Trophoblast cell (in vitro differentiated cells and primary cell): ENCODE measurements around the gene WDFY1.

Experiments
- DNase-seq, 2 donors: peaks; one replicate each; pipeline ENCODE4 v3.0.0-alpha.2; 2016
- H2AFZ ChIP-seq: 2 replicates; pipeline ENCODE4 v1.6.1; 2013; ENCODE audit warnings: low read length, moderate library complexity, mild to moderate bottlenecking; ENCODE audit not compliant: insufficient read depth, poor library complexity
- H2AK5ac ChIP-seq: 2 replicates; pipeline ENCODE4 v1.6.1; 2013; ENCODE audit warnings: mild to moderate bottlenecking, low read length
- H2BK120ac ChIP-seq: 2 replicates; pipeline ENCODE4 v1.6.1; 2013; ENCODE audit warnings: low read length, mild to moderate bottlenecking, moderate library complexity; ENCODE audit not compliant: insufficient read depth, poor library complexity
- H2BK12ac ChIP-seq: 2 replicates; pipeline ENCODE4 v1.6.1; 2013; ENCODE audit warnings: mild to moderate bottlenecking, low read length, moderate library complexity
- H2BK5ac ChIP-seq: 2 replicates; pipeline ENCODE4 v1.6.1; 2013; ENCODE audit warnings: low read length, low read depth, moderate library complexity, mild to moderate bottlenecking; ENCODE audit not compliant: poor library complexity
- H3K14ac ChIP-seq: 2 replicates; pipeline ENCODE4 v1.6.1; 2013; ENCODE audit warnings: mild to moderate bottlenecking, low read length
- H3K18ac ChIP-seq: 2 replicates; pipeline ENCODE4 v1.6.1; 2013; ENCODE audit warnings: mild to moderate bottlenecking, low read length
- H3K23ac ChIP-seq: 2 replicates; pipeline ENCODE4 v1.6.1; 2013; ENCODE audit warnings: low read length
- H3K27ac ChIP-seq: 2 replicates; pipeline ENCODE4 v1.5.1; 2013; ENCODE audit warnings: low read depth, mild to moderate bottlenecking, inconsistent platforms, low read length, moderate library complexity
- H3K27me3 ChIP-seq: 2 replicates; pipeline ENCODE4 v1.6.1; 2013; ENCODE audit warnings: inconsistent platforms, mild to moderate bottlenecking, low read length, moderate library complexity; ENCODE audit not compliant: insufficient read depth
- H3K36me3 ChIP-seq, 2 experiments: 1 replicate in 1 of 2; 2 replicates in 1 of 2; pipeline ENCODE4 v1.6.1; 2013; ENCODE audit warnings: low read length in 2 of 2, mild to moderate bottlenecking in 2 of 2, moderate library complexity in 1 of 2; ENCODE audit not compliant: insufficient read depth in 2 of 2, control insufficient read depth in 1 of 2
- H3K4ac ChIP-seq: 2 replicates; pipeline ENCODE4 v1.6.1; 2013; ENCODE audit warnings: low read depth, mild to moderate bottlenecking, low read length, moderate library complexity
- H3K4me1 ChIP-seq, 2 experiments: 1 replicate in 1 of 2; 2 replicates in 1 of 2; pipeline ENCODE4 v1.6.1; 2013; ENCODE audit warnings: low read length in 2 of 2, mild to moderate bottlenecking in 2 of 2, moderate library complexity in 1 of 2; ENCODE audit not compliant: insufficient read depth in 2 of 2, control insufficient read depth in 1 of 2
- H3K4me2 ChIP-seq: 2 replicates; pipeline ENCODE4 v1.6.1; 2013; ENCODE audit warnings: inconsistent platforms, mild to moderate bottlenecking, low read length, moderate library complexity
- H3K4me3 ChIP-seq: 2 replicates; pipeline ENCODE4 v1.5.1; 2013; ENCODE audit warnings: mild to moderate bottlenecking, low read depth, low read length, inconsistent platforms
- H3K79me1 ChIP-seq: one replicate; pipeline ENCODE4 v1.6.1; 2013; ENCODE audit warnings: low read length
- H3K79me2 ChIP-seq: 2 replicates; pipeline ENCODE4 v1.6.1; 2013; ENCODE audit warnings: low read length, mild to moderate bottlenecking; ENCODE audit not compliant: control insufficient read depth, insufficient read depth, poor library complexity
- H3K9ac ChIP-seq: 2 replicates; pipeline ENCODE4 v1.6.1; 2013; ENCODE audit warnings: mild to moderate bottlenecking, low read length
- H3K9me3 ChIP-seq: 2 replicates; pipeline ENCODE4 v1.6.1; 2013; ENCODE audit warnings: low read depth, mild to moderate bottlenecking, control low read depth, inconsistent platforms, low read length; ENCODE audit not compliant: insufficient read depth
- H4K12ac ChIP-seq: 2 replicates; pipeline ENCODE4 v1.6.1; 2013; ENCODE audit warnings: low read depth, mild to moderate bottlenecking, low read length, moderate library complexity
- H4K8ac ChIP-seq: 2 replicates; pipeline ENCODE4 v1.6.1; 2013; ENCODE audit warnings: low read depth, mild to moderate bottlenecking, low read length, moderate library complexity
- H4K91ac ChIP-seq: one replicate; pipeline ENCODE4 v1.6.1; 2013; ENCODE audit warnings: low read depth, mild to moderate bottlenecking, low read length, moderate library complexity
- WGBS: extraction: QIAGEN DNeasy Blood & Tissue Kit; methylation state at CpG from one replicate; pipeline ENCODE4 v1.1.7; 2013; ENCODE audit warnings: missing lambda C conversion rate; ENCODE audit not compliant: insufficient read length, insufficient coverage; ENCODE audit errors: extremely low coverage; 5-methylcytosine and 5-hydroxymethylcytosine counted together

Gene WDFY1

GRCh38 chr2:223989856-223990232 lies 44.7 kb upstream of the WDFY1 start:
- WGBS, result no CpG with 5 or more reads among the region's 3 CpGs

DNA sequence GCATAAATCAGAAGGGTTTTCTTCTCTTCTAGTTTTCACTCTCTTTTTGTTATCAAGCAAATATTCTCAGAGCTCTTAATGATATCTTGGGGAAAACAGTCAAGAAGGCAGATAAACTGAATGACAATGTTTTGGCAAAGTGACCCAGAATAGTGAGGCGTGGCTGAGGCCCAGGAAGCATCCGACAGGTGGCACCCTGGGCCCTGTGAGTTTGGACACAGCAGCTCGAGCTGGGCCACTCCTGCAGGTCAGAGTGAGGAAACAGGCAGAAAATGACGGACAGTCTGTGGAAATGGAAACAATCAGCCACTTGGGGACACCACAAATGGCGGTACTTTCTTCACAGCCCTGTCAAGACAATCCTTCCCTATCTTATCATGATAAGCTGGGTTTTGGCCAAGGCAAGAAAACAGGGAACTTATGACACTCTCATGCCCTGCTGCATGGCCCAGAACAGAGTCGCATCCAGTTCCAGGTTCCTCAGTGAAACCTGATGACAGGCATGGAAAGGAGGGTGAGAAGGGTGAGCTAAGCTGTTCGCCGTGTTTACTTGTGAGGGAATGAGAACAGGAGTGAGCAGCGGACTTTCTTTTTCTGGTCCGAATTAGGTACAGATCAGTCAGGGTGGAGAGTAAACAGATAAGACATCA lies 44.2 kb upstream of the WDFY1 start:
- H3K4me3 ChIP-seq, result no peak overlapping the region
- no peaks in the 10 kb centered on the region for H3K27me3 ChIP-seq
- H2BK5ac ChIP-seq, result no peak overlapping the region
- DNase-seq, result no peak
- WGBS, result no CpG with 5 or more reads among the region's 10 CpGs
- H3K27ac ChIP-seq, result no peak overlapping the region
- H2BK12ac ChIP-seq, result no peak overlapping the region
- H4K91ac ChIP-seq, result no peak overlapping the region
- H2BK120ac ChIP-seq, result no peak overlapping the region
- no peaks in the 10 kb centered on the region for H3K4me1 ChIP-seq
- H3K14ac ChIP-seq, result no peak overlapping the region
- no peaks in the 10 kb centered on the region for H3K9me3 ChIP-seq
- H3K4ac ChIP-seq, result no peak overlapping the region
- no peaks in the 10 kb centered on the region for H3K79me2 ChIP-seq
- peaks cover 8 to 15% of the 10 kb centered on the region in 2 experiments for H3K36me3 ChIP-seq
- no peak overlapping the region for H4K12ac ChIP-seq
- no peak overlapping the region for H3K23ac ChIP-seq
- no peak overlapping the region for H2AFZ ChIP-seq
- H3K79me1 ChIP-seq, result no peaks in the 10 kb centered on the region
- no peak overlapping the region for H4K8ac ChIP-seq
- H3K18ac ChIP-seq, result no peak overlapping the region
- H2AK5ac ChIP-seq, result no peak overlapping the region
- no peak overlapping the region for H3K9ac ChIP-seq
- no peak overlapping the region for H3K4me2 ChIP-seq

More at GRCh38 chr2:223989856-223990232, 44.7 kb upstream of the WDFY1 start:
- Histone ChIP-seq H3K79me2 (no peaks in the 10 kb centered on the region), H3K4me1 (no peaks in the 10 kb centered on the region), H3K79me1 (no peaks in the 10 kb centered on the region), H4K8ac (no peak overlapping the region), H4K91ac (no peak overlapping the region), H3K9ac (no peak overlapping the region), H4K12ac (no peak overlapping the region), H3K4me2 (no peak overlapping the region), H2BK5ac (no peak overlapping the region), H3K4me3 (no peak overlapping the region), H3K27ac (no peak overlapping the region), H2BK12ac (no peak overlapping the region), H2AFZ (no peak overlapping the region), H3K18ac (no peak overlapping the region), H3K9me3 (no peaks in the 10 kb centered on the region), H2BK120ac (no peak overlapping the region), H3K36me3 (peaks cover 5 to 11% of the 10 kb centered on the region in 2 experiments), H2AK5ac (no peak overlapping the region), H3K14ac (no peak overlapping the region), H3K27me3 (no peaks in the 10 kb centered on the region), H3K4ac (no peak overlapping the region), H3K23ac (no peak overlapping the region)
- no peak for DNase-seq

- no peak overlapping the region for H2AK5ac ChIP-seq
- no peaks in the 10 kb centered on the region for H3K9me3 ChIP-seq
- WGBS, result no CpG with 5 or more reads among the region's 1 CpG
Measured at GRCh38 chr2:223981241-223981640, 36.1 kb upstream of the WDFY1 start.

DNA sequence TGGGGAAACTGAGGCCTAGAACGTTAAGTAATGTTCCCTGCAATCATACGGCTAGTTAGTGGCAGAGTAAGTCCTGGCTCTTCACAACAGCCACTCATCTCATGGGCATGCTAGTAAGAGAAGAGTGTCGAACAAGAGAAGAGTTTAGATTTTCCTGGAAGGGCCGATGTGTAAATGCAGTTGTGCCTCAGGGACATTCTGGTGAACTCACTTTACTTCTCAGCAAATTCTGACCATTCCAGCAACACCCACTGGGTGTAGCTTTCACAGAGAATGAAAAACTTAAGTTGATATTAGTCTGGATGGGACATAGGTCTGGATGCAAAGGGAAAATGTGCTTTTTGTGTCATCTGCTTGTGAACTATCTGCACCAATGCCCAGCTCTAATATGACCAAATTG lies 35.7 kb upstream of the WDFY1 start:
- H3K4ac ChIP-seq, result no peak overlapping the region
- H3K9me3 ChIP-seq, result no peaks in the 10 kb centered on the region
- H2AFZ ChIP-seq, result no peak overlapping the region
- H4K91ac ChIP-seq, result no peak overlapping the region
- no peak overlapping the region for H4K12ac ChIP-seq
- peaks cover 6 to 13% of the 10 kb centered on the region in 2 experiments for H3K36me3 ChIP-seq
- peak; percentile 21 to 55 for DNase-seq
- no peak overlapping the region for H3K9ac ChIP-seq
- H2BK5ac ChIP-seq, result no peak overlapping the region
- no peaks in the 10 kb centered on the region for H3K79me2 ChIP-seq
- H2BK120ac ChIP-seq, result no peak overlapping the region
- H2BK12ac ChIP-seq, result no peak overlapping the region
- H3K18ac ChIP-seq, result no peak overlapping the region
- H3K4me1 ChIP-seq, result peaks cover 0 to 3% of the 10 kb centered on the region in 2 experiments
- H3K4me3 ChIP-seq, result no peak overlapping the region
- H3K23ac ChIP-seq, result no peak overlapping the region
- no peaks in the 10 kb centered on the region for H3K27me3 ChIP-seq
- no peak overlapping the region for H4K8ac ChIP-seq
- H3K4me2 ChIP-seq, result no peak overlapping the region
- H3K14ac ChIP-seq, result no peak overlapping the region
- no peak overlapping the region for H3K27ac ChIP-seq
- H3K79me1 ChIP-seq, result no peaks in the 10 kb centered on the region
- WGBS, result no CpG with 5 or more reads among the region's 4 CpGs
- H2AK5ac ChIP-seq, result no peak overlapping the region

More at GRCh38 chr2:223981241-223981640, 36.1 kb upstream of the WDFY1 start:
- no peak overlapping the region for H2BK120ac ChIP-seq
- H3K79me1 ChIP-seq, result no peaks in the 10 kb centered on the region
- no peaks in the 10 kb centered on the region for H3K27me3 ChIP-seq
- H3K4me2 ChIP-seq, result no peak overlapping the region
- no peak overlapping the region for H2BK12ac ChIP-seq
- no peak overlapping the region for H3K14ac ChIP-seq
- H3K27ac ChIP-seq, result no peak overlapping the region
- no peak overlapping the region for H3K4me3 ChIP-seq
- no peak for DNase-seq
- H3K4me1 ChIP-seq, result peaks cover 0 to 3% of the 10 kb centered on the region in 2 experiments
- no peaks in the 10 kb centered on the region for H3K79me2 ChIP-seq
- no peak overlapping the region for H2BK5ac ChIP-seq
- no peak overlapping the region for H4K8ac ChIP-seq
- no peak overlapping the region for H3K4ac ChIP-seq
- H3K23ac ChIP-seq, result no peak overlapping the region
- peaks cover 6 to 13% of the 10 kb centered on the region in 2 experiments for H3K36me3 ChIP-seq
- no peak overlapping the region for H4K12ac ChIP-seq
- no peak overlapping the region for H4K91ac ChIP-seq
- no peak overlapping the region for H3K18ac ChIP-seq
- no peak overlapping the region for H2AFZ ChIP-seq
- H3K9ac ChIP-seq, result no peak overlapping the region
